K562 (cell line): ENCODE results near the gene CLIP1. TPM values are rescaled to one million over a fixed set of nuclear protein-coding genes. Genes with fewer than 3 reads are reported as not detected.

ENCODE experiments used
- ERF ChIP-seq: fragments of 450-650 bp; formaldehyde crosslinking; IDR thresholded peaks from 2 replicates; pipeline ENCODE4 v1.4.0; 2020; ENCODE audit warnings: mild to moderate bottlenecking, mixed read lengths
- ESRRA ChIP-seq: fragments of 450-650 bp; IDR thresholded peaks from 2 replicates; pipeline ENCODE4 v1.6.1; 2014; ENCODE audit warnings: low read depth, mild to moderate bottlenecking, moderate library complexity, borderline replicate concordance
- FOXA3 ChIP-seq, 2 experiments: fragments of 450-650 bp in 1 of 2; sonication (generic) in 1 of 2; formaldehyde crosslinking; IDR thresholded peaks in 1 of 2; conservative IDR thresholded peaks in 1 of 2; 2 replicates each; pipeline versions ENCODE4 v1.4.0 to v1.8.0; 2020 to 2022; ENCODE audit warnings: mild to moderate bottlenecking in 2 of 2, missing genetic modification reagents in 1 of 2
- MEF2A ChIP-seq: IDR thresholded peaks from 2 replicates; pipeline ENCODE4 v1.6.1; 2011; ENCODE audit warnings: low read depth, mild to moderate bottlenecking, low read length, moderate library complexity; ENCODE audit not compliant: control insufficient read depth
- PHF20 ChIP-seq: fragments of 450-650 bp; IDR thresholded peaks from 2 replicates; pipeline ENCODE4 v1.6.1; 2018; ENCODE audit not compliant: partially characterized antibody
- ZEB2 ChIP-seq: fragments of 450-650 bp; IDR thresholded peaks from 2 replicates; pipeline ENCODE4 v1.6.1; 2016
- ZNF12 ChIP-seq: sonication (generic); formaldehyde crosslinking; IDR thresholded peaks from 2 replicates; pipeline ENCODE4 v1.4.0; 2020; ENCODE audit warnings: mild to moderate bottlenecking, missing genetic modification reagents
- polyA plus RNA-seq, 8 experiments: library from polyadenylated mRNA; depleted of rRNA in 4 of 8; stranded (reverse) in 5 of 8; unstranded in 3 of 8; fragments of >200 nt; fragmentation: Nextera tagmentation in 2 of 8; fragmentation: Illumina TruSeq in 1 of 8; extraction: Ambion mirVana in 2 of 8; extraction: Trizol in 1 of 8; gene quantifications; 2 replicates each; pipeline versions ENCODE4 v1.2.1 to v1.2.3, GENCODE V29; 2011 to 2014; ENCODE audit warnings: inconsistent platforms in 1 of 8, missing spikeins in 1 of 8
- total RNA-seq, 7 experiments: library from RNA; depleted of rRNA in 6 of 7; stranded (reverse); fragments of >200 nt in 6 of 7; fragmentation: Illumina TruSeq in 2 of 7; extraction: Trizol in 2 of 7; gene quantifications; 2 replicates each; pipeline versions ENCODE4 v1.2.1 to v1.2.3, GENCODE V29; 2011 to 2021; ENCODE audit warnings: low replicate concordance in 1 of 7
- TF ChIP-seq, protein P1 (sequence below), 2 experiments: fragments of 150-350 bp in 1 of 2; IDR thresholded peaks; 2 replicates each; pipeline ENCODE4 v1.6.1; 2012 to 2016; ENCODE audit warnings: low read depth in 2 of 2, low read length in 2 of 2, mild to moderate bottlenecking in 1 of 2, moderate library complexity in 1 of 2
- TF ChIP-seq, protein P2 (sequence below): fragments of 250-450 bp; sonication (Bioruptor Pico); IDR thresholded peaks from 2 replicates; pipeline ENCODE4 v1.4.0; 2020; ENCODE audit warnings: mild to moderate bottlenecking, moderate library complexity
- TF ChIP-seq, protein P3 (sequence below): fragments of 450-650 bp; IDR thresholded peaks from 2 replicates; pipeline ENCODE4 v1.7.0; 2016; ENCODE audit warnings: borderline replicate concordance
- TF ChIP-seq, protein P4 (sequence below), 2 experiments: IDR thresholded peaks in 1 of 2; conservative IDR thresholded peaks in 1 of 2; 2 replicates each; pipeline ENCODE4 v1.6.1; 2016; ENCODE audit warnings: low read depth in 2 of 2, mild to moderate bottlenecking in 1 of 2, missing compliant biosample characterization in 1 of 2, missing genetic modification characterization in 1 of 2, moderate library complexity in 1 of 2

CLIP1 gene
- total and polyA plus RNA-seq, 9 of the 15 experiments (the other 6 are each of a cell fraction or from before 2014, with no cell fraction given): 5.8 to 33.9 (median 27.6) TPM

DNA sequence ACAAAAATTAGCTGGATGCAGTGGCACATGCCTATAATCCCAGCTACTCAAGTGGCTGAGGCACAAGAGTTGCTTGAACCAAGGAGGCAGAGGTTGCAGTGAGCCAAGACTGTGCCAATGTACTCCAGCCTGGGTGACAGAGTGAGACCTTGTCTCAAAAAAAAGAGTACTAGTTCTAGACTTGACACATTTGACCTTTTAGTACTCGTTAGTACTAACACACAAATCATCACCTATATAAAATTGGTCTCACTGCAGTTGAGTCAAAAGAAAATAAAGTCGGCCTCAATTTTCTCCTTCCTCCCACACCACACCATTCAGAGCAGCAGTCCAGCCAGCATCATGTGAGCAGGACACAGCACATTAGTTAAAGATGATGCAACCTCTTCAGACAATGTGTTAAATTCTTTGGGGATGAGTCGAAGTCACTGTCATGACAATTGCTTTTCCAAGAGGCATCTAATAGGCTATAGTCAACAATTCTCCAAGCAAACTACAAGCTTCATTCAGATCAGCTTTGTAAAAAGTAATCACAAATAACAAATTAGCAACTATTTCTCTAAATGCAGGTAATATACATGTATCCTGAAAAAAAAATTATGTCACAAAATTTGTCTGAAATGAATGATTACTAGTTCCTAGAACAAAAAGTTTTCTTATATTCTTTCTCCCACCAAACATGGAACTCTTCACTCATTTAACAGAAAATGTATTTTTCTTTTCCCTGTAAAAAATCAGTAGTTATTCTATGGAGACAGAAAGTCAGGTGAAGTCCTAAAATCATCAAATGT, 55.6 kb downstream of the CLIP1 start (continued):
- TF ChIP-seq ZNF12 (no peak), ESRRA (no peak), MEF2A (no peak), FOXA3 (CRISPR knock-in tag; conservative IDR thresholded peaks at IDR 0.05 in 1 of 2, IDR thresholded peaks at IDR 0.05 in 1 of 2) (peak in 1 of 2 experiments; percentile 23; a peak in 1 of 4 replicates), ERF (CRISPR knock-in tag) (no peak), ZEB2 (peak; percentile 69; the same call in 1 of the 2 replicates), PHF20 (no peak)
- TF ChIP-seq, protein P1, sequence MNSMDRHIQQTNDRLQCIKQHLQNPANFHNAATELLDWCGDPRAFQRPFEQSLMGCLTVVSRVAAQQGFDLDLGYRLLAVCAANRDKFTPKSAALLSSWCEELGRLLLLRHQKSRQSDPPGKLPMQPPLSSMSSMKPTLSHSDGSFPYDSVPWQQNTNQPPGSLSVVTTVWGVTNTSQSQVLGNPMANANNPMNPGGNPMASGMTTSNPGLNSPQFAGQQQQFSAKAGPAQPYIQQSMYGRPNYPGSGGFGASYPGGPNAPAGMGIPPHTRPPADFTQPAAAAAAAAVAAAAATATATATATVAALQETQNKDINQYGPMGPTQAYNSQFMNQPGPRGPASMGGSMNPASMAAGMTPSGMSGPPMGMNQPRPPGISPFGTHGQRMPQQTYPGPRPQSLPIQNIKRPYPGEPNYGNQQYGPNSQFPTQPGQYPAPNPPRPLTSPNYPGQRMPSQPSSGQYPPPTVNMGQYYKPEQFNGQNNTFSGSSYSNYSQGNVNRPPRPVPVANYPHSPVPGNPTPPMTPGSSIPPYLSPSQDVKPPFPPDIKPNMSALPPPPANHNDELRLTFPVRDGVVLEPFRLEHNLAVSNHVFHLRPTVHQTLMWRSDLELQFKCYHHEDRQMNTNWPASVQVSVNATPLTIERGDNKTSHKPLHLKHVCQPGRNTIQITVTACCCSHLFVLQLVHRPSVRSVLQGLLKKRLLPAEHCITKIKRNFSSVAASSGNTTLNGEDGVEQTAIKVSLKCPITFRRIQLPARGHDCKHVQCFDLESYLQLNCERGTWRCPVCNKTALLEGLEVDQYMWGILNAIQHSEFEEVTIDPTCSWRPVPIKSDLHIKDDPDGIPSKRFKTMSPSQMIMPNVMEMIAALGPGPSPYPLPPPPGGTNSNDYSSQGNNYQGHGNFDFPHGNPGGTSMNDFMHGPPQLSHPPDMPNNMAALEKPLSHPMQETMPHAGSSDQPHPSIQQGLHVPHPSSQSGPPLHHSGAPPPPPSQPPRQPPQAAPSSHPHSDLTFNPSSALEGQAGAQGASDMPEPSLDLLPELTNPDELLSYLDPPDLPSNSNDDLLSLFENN (IDR thresholded peaks at IDR 0.05; ENCODE audit: low read depth in 2 of 2, low read length in 2 of 2): no peak
- TF ChIP-seq, protein P2, sequence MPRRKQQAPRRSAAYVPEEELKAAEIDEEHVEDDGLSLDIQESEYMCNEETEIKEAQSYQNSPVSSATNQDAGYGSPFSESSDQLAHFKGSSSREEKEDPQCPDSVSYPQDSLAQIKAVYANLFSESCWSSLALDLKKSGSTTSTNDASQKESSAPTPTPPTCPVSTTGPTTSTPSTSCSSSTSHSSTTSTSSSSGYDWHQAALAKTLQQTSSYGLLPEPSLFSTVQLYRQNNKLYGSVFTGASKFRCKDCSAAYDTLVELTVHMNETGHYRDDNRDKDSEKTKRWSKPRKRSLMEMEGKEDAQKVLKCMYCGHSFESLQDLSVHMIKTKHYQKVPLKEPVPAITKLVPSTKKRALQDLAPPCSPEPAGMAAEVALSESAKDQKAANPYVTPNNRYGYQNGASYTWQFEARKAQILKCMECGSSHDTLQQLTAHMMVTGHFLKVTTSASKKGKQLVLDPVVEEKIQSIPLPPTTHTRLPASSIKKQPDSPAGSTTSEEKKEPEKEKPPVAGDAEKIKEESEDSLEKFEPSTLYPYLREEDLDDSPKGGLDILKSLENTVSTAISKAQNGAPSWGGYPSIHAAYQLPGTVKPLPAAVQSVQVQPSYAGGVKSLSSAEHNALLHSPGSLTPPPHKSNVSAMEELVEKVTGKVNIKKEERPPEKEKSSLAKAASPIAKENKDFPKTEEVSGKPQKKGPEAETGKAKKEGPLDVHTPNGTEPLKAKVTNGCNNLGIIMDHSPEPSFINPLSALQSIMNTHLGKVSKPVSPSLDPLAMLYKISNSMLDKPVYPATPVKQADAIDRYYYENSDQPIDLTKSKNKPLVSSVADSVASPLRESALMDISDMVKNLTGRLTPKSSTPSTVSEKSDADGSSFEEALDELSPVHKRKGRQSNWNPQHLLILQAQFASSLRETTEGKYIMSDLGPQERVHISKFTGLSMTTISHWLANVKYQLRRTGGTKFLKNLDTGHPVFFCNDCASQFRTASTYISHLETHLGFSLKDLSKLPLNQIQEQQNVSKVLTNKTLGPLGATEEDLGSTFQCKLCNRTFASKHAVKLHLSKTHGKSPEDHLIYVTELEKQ (CRISPR knock-in tag): no peak
- TF ChIP-seq, protein P3, sequence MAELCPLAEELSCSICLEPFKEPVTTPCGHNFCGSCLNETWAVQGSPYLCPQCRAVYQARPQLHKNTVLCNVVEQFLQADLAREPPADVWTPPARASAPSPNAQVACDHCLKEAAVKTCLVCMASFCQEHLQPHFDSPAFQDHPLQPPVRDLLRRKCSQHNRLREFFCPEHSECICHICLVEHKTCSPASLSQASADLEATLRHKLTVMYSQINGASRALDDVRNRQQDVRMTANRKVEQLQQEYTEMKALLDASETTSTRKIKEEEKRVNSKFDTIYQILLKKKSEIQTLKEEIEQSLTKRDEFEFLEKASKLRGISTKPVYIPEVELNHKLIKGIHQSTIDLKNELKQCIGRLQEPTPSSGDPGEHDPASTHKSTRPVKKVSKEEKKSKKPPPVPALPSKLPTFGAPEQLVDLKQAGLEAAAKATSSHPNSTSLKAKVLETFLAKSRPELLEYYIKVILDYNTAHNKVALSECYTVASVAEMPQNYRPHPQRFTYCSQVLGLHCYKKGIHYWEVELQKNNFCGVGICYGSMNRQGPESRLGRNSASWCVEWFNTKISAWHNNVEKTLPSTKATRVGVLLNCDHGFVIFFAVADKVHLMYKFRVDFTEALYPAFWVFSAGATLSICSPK: no peak
- TF ChIP-seq, protein P4, sequence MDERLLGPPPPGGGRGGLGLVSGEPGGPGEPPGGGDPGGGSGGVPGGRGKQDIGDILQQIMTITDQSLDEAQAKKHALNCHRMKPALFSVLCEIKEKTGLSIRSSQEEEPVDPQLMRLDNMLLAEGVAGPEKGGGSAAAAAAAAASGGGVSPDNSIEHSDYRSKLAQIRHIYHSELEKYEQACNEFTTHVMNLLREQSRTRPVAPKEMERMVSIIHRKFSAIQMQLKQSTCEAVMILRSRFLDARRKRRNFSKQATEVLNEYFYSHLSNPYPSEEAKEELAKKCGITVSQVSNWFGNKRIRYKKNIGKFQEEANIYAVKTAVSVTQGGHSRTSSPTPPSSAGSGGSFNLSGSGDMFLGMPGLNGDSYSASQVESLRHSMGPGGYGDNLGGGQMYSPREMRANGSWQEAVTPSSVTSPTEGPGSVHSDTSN (CRISPR knock-in tag; IDR thresholded peaks at IDR 0.05; ENCODE audit: low read depth): no peak
- TF ChIP-seq, protein P4 (tag; conservative IDR thresholded peaks at IDR 0.05; ENCODE audit: low read depth): peak; percentile 76
